K562 (cell line): ENCODE measurements around the gene ETV4. TPM values are rescaled to one million over a fixed set of nuclear protein-coding genes. Genes with fewer than 3 reads are reported as not detected.

Source experiments
- ATAC-seq: fragments of 200-7000 bp; cut with Tn5 transposase; 3 replicates; pipeline ENCODE4 v1.9.1; 2020; ENCODE audit warnings: moderate library complexity
- BruUV-seq: library from RNA; stranded (reverse); fragments of 400-500 nt; replicated peaks from 2 replicates; lab custom pipeline; 2021; lab: Mats Ljungman, UMichigan
- CTCF ChIA-PET: fragments of 300-600 bp; formaldehyde crosslinking; extraction: SDS; loops from one replicate; lab custom pipeline; 2021; ENCODE audit warnings: low intra/inter-chr PET ratio; lab: Yijun Ruan, JAX
- POLR2A ChIA-PET: fragments of 300-600, 350-650 bp; sonication (Branson Sonifier 250); formaldehyde crosslinking; extraction: SDS; loops from one replicate; lab custom pipeline; 2021; ENCODE audit warnings: antibody characterized with exemption, inconsistent platforms; lab: Yijun Ruan, JAX
- DNase-seq, 4 experiments: peaks; one replicate each; pipeline versions ENCODE4 v3.0.0 to v3.0.0-alpha.2; 2011 to 2018; ENCODE audit warnings: low spot score in 3 of 4, mixed read lengths in 3 of 4; ENCODE audit errors: extremely low read depth in 1 of 4
- FAIRE-seq: peaks from 2 replicates; lab custom pipeline; 2011; peaks lifted over from hg19 to GRCh38; lab: Jason Lieb, UNC
- H2AFZ ChIP-seq: 2 replicates; pipeline ENCODE4 v1.6.0; 2011; ENCODE audit warnings: low read depth, low read length, control low read depth, inconsistent platforms
- H3K27ac ChIP-seq: fragments of 200-600 bp; 3 replicates; pipeline ENCODE4 v1.8.0; 2011; ENCODE audit warnings: low read depth, mild to moderate bottlenecking, control low read depth, inconsistent platforms, low read length, moderate library complexity, mixed read lengths; ENCODE audit errors: extremely low read depth
- H3K27me3 ChIP-seq, 2 experiments: fragments of 300-600 bp in 1 of 2; 2 replicates in 1 of 2; 3 replicates in 1 of 2; pipeline versions ENCODE4 v1.6.0 to v1.8.0; 2011; ENCODE audit warnings: inconsistent platforms in 2 of 2, low read length in 2 of 2, mild to moderate bottlenecking in 1 of 2, mixed read lengths in 1 of 2, moderate library complexity in 1 of 2; ENCODE audit not compliant: control insufficient read depth in 2 of 2, insufficient read depth in 2 of 2
- H3K36me3 ChIP-seq: fragments of 300-600 bp; 3 replicates; pipeline ENCODE4 v1.8.0; 2011; ENCODE audit warnings: mild to moderate bottlenecking, low read length, inconsistent platforms; ENCODE audit not compliant: control insufficient read depth, insufficient read depth
- H3K4me1 ChIP-seq, 2 experiments: fragments of 200-600 bp in 1 of 2; replicated peaks in 1 of 2; 2 replicates in 1 of 2; 3 replicates in 1 of 2; pipeline versions ENCODE4 v1.5.1 to v1.8.0; 2011; ENCODE audit warnings: inconsistent platforms in 2 of 2, low read length in 2 of 2, mild to moderate bottlenecking in 1 of 2, mixed read lengths in 1 of 2, moderate library complexity in 1 of 2; ENCODE audit not compliant: control insufficient read depth in 2 of 2, insufficient read depth in 2 of 2
- H3K4me2 ChIP-seq: 2 replicates; pipeline ENCODE4 v1.6.1; 2011; ENCODE audit warnings: low read length, control low read depth, inconsistent platforms, mixed read lengths; ENCODE audit not compliant: insufficient read depth
- H3K4me3 ChIP-seq: fragments of 200-600 bp; sonication (generic), shearing (Covaris generic); 2 replicates; pipeline ENCODE4 v1.5.1; 2016; ENCODE audit warnings: control low read depth, inconsistent platforms
- H3K79me2 ChIP-seq: fragments of 200-600 bp; 3 replicates; pipeline ENCODE4 v1.8.0; 2011; ENCODE audit warnings: low read length, inconsistent platforms; ENCODE audit not compliant: control insufficient read depth, insufficient read depth
- H3K9ac ChIP-seq, 2 experiments: 2 replicates each; pipeline versions ENCODE4 v1.6.0 to v1.6.1; 2011; ENCODE audit warnings: low read depth in 2 of 2, low read length in 2 of 2, control low read depth in 1 of 2, inconsistent platforms in 1 of 2, mild to moderate bottlenecking in 1 of 2, mixed read lengths in 1 of 2; ENCODE audit not compliant: insufficient read depth in 1 of 2
- H3K9me1 ChIP-seq: one replicate; pipeline ENCODE4 v1.6.0; 2011; ENCODE audit warnings: inconsistent platforms, mild to moderate bottlenecking, low read length, moderate library complexity; ENCODE audit not compliant: control insufficient read depth, insufficient read depth
- H3K9me3 ChIP-seq: replicated peaks from 2 replicates; pipeline ENCODE4 v1.5.1; 2011; ENCODE audit warnings: low read depth, low read length, inconsistent platforms; ENCODE audit not compliant: control insufficient read depth, insufficient read depth
- H4K20me1 ChIP-seq: replicated peaks from 2 replicates; pipeline ENCODE4 v1.6.1; 2011; ENCODE audit warnings: low read length, inconsistent platforms, mixed read lengths; ENCODE audit not compliant: control insufficient read depth, insufficient read depth
- EP400 ChIP-seq: fragments of 450-650 bp; IDR thresholded peaks from 2 replicates; pipeline ENCODE4 v1.6.1; 2017; ENCODE audit warnings: antibody characterized with exemption, mild to moderate bottlenecking, moderate library complexity
- FOSL1 ChIP-seq: fragments of 200-800 bp; sonication (Bioruptor generic); conservative IDR thresholded peaks from 2 replicates; pipeline ENCODE4 v1.6.1; 2016; ENCODE audit warnings: missing genetic modification characterization, missing compliant biosample characterization
- HDAC2 ChIP-seq: fragments of 450-650 bp; IDR thresholded peaks from 2 replicates; pipeline ENCODE4 v1.6.1; 2016; ENCODE audit warnings: mild to moderate bottlenecking
- LEF1 ChIP-seq: fragments of 450-650 bp; IDR thresholded peaks from 2 replicates; pipeline ENCODE4 v1.6.1; 2016; ENCODE audit warnings: mild to moderate bottlenecking
- ZNF24 ChIP-seq: fragments of 450-650 bp; IDR thresholded peaks from 2 replicates; pipeline ENCODE4 v1.6.1; 2016
- ZNF274 ChIP-seq: IDR thresholded peaks from 2 replicates; pipeline ENCODE4 v1.6.1; 2011; ENCODE audit warnings: low read depth, mild to moderate bottlenecking, low read length, moderate library complexity, borderline replicate concordance
- ZNF75A ChIP-seq: fragments of 450-650 bp; formaldehyde crosslinking; IDR thresholded peaks from 2 replicates; pipeline ENCODE4 v1.4.0; 2020; ENCODE audit warnings: mild to moderate bottlenecking
- WGBS: fragments of 100-300 bp; shearing (Covaris generic); methylation state at CpG from one replicate; pipeline ENCODE4 v1.1.6; 2016; ENCODE audit warnings: low coverage, mixed read lengths; ENCODE audit not compliant: insufficient coverage; ENCODE audit errors: missing lambda C conversion rate; 5-methylcytosine and 5-hydroxymethylcytosine counted together
- in situ Hi-C: fragments of 300-500 bp; cut with MboI; formaldehyde crosslinking; loops from 4 replicates; pipeline ENCODE4 v1.15.0; 2018; ENCODE audit warnings: inconsistent platforms, mixed read lengths
- intact Hi-C: fragments of 100-400 bp; cut with micrococcal nuclease; formaldehyde crosslinking; loops from 2 replicates; pipeline ENCODE4 v1.14.2; 2022
- polyA plus RNA-seq, 8 experiments: library from polyadenylated mRNA; depleted of rRNA in 4 of 8; stranded (reverse) in 5 of 8; unstranded in 3 of 8; fragments of >200 nt; fragmentation: Nextera tagmentation in 2 of 8; fragmentation: Illumina TruSeq in 1 of 8; extraction: Ambion mirVana in 2 of 8; extraction: Trizol in 1 of 8; gene quantifications; 2 replicates each; pipeline versions ENCODE4 v1.2.1 to v1.2.3, GENCODE V29; 2011 to 2014; ENCODE audit warnings: inconsistent platforms in 1 of 8, missing spikeins in 1 of 8
- total RNA-seq, 7 experiments: library from RNA; depleted of rRNA in 6 of 7; stranded (reverse); fragments of >200 nt in 6 of 7; fragmentation: Illumina TruSeq in 2 of 7; extraction: Trizol in 2 of 7; gene quantifications; 2 replicates each; pipeline versions ENCODE4 v1.2.1 to v1.2.3, GENCODE V29; 2011 to 2021; ENCODE audit warnings: low replicate concordance in 1 of 7
- TF ChIP-seq, protein P1 (sequence below), 2 experiments: fragments of 450-650 bp; IDR thresholded peaks; 2 replicates each; pipeline ENCODE4 v1.6.1; 2018; ENCODE audit warnings: mild to moderate bottlenecking in 2 of 2, low read depth in 1 of 2; ENCODE audit not compliant: partially characterized antibody in 2 of 2

ETV4 gene
- total and polyA plus RNA-seq, 9 of the 15 experiments (the other 6 are each of a cell fraction or from before 2014, with no cell fraction given) = 5.5 to 66.3 (median 28.2) TPM

GRCh38 chr17:43572368-43572980, 26.3 kb upstream of the ETV4 start:
- H3K36me3 ChIP-seq = no peaks in the 10 kb centered on the region
- H3K27ac ChIP-seq = no peak overlapping the region
- no peak overlapping the region for H2AFZ ChIP-seq
- no peaks in the 10 kb centered on the region for H3K9me3 ChIP-seq
- no peaks in the 10 kb centered on the region for H3K9me1 ChIP-seq
- no peak overlapping the region for H3K9ac ChIP-seq
- in situ Hi-C loops (no loop called here), intact Hi-C loops (no loop called here)
- no TSS peak for BruUV-seq
- H3K4me3 ChIP-seq = no peak overlapping the region
- ATAC-seq (0 out of 3 replicates have a peak, but pooled peaks have one; percentile 31), DNase-seq (peak; percentile 16 to 51 (median 40)), FAIRE-seq (no peak)
- no peak overlapping the region for H3K4me2 ChIP-seq
- ChIA-PET CTCF (interaction anchor here (0.7 kb wide), 1 partner anchor 52 kb away, joined by 3 read pairs; no protein-coding TSS in a partner anchor), POLR2A (interaction anchor here (0.6 to 1.2 kb wide), 2 partner anchors 8 to 1031 kb away, joined by 3 read pairs; no protein-coding TSS in a partner anchor)
- no peaks in the 10 kb centered on the region for H3K4me1 ChIP-seq
- WGBS = 12% methylated on average over 5 of the region's 5 CpGs
- no peaks in the 10 kb centered on the region for H3K27me3 ChIP-seq
- H3K79me2 ChIP-seq = no peaks in the 10 kb centered on the region
- H4K20me1 ChIP-seq = no peaks in the 10 kb centered on the region
- TF ChIP-seq, protein P1, sequence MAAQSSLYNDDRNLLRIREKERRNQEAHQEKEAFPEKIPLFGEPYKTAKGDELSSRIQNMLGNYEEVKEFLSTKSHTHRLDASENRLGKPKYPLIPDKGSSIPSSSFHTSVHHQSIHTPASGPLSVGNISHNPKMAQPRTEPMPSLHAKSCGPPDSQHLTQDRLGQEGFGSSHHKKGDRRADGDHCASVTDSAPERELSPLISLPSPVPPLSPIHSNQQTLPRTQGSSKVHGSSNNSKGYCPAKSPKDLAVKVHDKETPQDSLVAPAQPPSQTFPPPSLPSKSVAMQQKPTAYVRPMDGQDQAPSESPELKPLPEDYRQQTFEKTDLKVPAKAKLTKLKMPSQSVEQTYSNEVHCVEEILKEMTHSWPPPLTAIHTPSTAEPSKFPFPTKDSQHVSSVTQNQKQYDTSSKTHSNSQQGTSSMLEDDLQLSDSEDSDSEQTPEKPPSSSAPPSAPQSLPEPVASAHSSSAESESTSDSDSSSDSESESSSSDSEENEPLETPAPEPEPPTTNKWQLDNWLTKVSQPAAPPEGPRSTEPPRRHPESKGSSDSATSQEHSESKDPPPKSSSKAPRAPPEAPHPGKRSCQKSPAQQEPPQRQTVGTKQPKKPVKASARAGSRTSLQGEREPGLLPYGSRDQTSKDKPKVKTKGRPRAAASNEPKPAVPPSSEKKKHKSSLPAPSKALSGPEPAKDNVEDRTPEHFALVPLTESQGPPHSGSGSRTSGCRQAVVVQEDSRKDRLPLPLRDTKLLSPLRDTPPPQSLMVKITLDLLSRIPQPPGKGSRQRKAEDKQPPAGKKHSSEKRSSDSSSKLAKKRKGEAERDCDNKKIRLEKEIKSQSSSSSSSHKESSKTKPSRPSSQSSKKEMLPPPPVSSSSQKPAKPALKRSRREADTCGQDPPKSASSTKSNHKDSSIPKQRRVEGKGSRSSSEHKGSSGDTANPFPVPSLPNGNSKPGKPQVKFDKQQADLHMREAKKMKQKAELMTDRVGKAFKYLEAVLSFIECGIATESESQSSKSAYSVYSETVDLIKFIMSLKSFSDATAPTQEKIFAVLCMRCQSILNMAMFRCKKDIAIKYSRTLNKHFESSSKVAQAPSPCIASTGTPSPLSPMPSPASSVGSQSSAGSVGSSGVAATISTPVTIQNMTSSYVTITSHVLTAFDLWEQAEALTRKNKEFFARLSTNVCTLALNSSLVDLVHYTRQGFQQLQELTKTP (IDR thresholded peaks at IDR 0.05; ENCODE audit: low read depth in 1 of 2, partially characterized antibody in 2 of 2) = no peak
- TF ChIP-seq LEF1 = peak; percentile 54
- no peak for TF ChIP-seq ZNF274
- TF ChIP-seq ZNF24 = peak; percentile 85
- TF ChIP-seq HDAC2 = no peak
- TF ChIP-seq EP400 = no peak
- no peak for TF ChIP-seq ZNF75A (CRISPR knock-in tag)
- peak; percentile 79 for TF ChIP-seq FOSL1
